HG02938 (cell line): ENCODE results near the gene LGALS13.

Experiments used
- ATAC-seq: cut with Tn5 transposase; IDR thresholded peaks from one replicate; pipeline ENCODE4 v1.9.1; 2021; ENCODE audit warnings: mild to moderate bottlenecking, moderate library complexity; ENCODE audit not compliant: unreplicated experiment

LGALS13 gene, protein sequence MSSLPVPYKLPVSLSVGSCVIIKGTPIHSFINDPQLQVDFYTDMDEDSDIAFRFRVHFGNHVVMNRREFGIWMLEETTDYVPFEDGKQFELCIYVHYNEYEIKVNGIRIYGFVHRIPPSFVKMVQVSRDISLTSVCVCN

DNA sequence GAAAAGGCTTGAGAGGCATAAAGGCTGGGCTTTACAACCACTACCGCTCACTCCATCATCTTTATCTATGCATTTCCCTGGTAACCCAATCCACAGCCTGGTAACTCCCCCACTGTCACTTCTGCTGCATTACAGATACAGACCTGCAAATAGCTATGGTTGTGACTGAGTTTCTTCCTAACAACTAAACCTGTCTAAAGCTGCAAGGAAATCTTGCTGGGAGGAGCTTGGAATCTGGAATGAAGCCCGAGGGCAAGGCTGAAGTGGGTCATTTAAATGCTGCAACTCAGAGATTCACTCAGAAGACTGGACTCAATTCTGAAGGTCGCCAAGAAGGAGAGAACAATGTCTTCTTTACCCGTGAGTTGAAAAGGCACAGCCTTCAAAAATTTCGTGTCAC, at the start of gene LGALS13:
TSS of gene LGALS13 (plus strand) at position 301 of the 400 bp plus-strand sequence. CDS start at position 346, 45 bp downstream.
- ATAC-seq = no peak

DNA sequence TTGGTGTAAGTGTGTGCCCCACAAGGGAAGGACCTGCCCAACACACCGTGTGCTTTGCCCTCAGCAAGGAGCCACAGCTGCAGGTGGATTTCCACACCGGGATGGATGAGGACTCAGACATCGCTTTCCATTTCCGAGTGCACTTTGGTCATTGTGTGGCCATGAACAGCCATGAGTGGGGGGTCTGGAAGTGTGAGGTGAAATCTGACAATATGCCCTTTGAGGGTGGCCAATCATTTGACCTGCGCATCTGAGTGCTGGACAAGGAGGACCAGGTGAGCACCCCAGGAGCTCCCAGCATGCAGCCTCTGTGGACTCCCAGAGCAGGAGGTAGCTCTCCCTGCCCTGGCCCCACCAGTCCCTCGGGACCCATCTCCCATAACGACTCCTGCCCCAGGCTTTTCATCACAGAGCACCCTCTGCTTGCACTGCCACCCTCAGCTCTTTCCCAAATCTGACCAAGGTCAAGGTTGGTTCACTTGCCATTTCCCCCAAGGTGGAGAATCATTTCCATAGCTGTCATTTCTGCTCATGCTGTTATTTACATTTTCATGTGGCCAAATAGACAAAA, 49.2 kb upstream of the LGALS13 start:
- ATAC-seq = no peak

DNA sequence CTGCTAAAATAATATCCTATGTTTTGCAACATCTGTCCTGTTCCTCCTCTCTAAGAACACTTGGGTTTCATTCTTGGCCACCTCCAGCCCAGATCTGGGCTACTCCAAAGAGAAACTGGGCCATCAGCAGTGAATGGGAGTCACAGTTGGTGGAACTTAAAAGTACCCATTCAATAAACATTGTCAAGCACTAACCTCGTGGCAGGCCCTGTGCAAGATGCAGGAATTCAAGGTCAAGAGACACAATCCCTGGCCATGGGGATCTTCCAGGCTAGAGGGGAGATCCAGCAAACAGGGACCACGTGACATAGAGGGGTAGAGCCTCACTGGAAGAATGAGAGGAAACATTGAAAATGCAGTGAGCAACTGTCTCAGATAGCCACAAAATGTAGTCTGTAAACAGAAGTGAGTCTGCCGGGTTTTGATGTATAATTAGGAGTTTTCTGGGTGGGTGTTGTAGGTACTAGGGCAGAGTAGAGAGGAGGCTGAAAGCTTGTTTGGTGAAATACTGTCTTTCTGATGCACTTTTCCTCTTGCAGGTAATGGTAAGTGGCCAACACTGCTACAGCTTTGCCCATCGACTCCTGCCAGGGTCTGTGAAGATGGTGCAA, 47.5 kb upstream of the LGALS13 start:
- ATAC-seq = no peak

DNA sequence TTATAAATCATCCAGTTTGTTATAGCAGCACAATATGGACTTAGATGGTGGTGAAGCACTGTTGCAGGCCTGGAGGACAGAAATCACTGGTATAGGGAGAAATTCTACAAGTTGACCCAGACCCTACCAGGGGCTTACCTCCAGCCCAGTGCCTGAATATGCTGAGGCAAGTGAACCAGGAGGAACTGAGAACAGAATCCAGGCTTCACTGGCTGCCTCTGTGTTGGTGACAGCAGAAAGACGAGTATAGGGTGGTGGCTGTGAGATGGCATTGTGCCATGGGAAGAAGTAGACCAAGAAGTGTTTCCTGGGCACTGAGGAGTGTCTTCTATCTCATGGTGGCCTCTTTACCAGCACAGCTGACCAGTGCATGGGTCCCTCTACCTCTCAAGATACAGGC, 46.4 kb upstream of the LGALS13 start:
- ATAC-seq = no peak

DNA sequence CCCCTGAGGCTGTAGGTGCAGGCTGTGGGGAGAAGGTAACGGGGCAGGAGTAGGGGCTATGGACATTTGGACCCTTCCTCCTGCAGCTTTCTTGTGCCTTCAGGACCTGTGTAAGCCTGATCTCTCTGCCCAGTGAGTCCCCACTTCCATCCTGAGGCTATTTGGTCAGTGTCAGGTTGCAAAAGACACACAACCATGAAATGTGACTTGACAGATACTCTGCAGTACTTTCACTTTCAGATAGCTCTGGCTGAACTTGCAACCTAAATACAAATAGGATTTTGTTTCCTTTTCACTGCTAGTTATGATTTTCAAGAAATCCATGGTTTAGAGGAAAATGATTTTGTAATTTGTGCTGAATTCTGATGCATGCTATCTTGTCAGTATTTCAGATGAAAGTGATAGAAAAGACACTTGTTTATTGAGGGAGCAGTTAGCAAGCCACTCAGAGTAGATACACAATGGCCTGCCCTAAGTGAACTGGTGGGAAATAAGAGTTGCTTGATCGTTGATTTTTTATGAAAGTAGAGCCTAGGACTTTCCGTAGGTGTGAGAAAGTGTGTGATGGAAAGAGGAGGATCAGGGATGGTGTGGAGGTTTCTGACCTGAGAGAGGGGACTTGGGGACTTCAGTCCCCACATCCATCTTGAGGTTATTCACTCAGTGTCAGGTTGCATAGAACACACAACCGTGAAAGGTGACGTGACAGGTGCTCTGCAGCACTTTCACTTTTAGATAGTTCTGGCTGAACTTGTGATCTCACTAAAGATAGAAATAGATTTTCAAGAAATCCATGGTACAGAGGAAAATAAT, 44.3 kb upstream of the LGALS13 start:
- ATAC-seq = no peak

DNA sequence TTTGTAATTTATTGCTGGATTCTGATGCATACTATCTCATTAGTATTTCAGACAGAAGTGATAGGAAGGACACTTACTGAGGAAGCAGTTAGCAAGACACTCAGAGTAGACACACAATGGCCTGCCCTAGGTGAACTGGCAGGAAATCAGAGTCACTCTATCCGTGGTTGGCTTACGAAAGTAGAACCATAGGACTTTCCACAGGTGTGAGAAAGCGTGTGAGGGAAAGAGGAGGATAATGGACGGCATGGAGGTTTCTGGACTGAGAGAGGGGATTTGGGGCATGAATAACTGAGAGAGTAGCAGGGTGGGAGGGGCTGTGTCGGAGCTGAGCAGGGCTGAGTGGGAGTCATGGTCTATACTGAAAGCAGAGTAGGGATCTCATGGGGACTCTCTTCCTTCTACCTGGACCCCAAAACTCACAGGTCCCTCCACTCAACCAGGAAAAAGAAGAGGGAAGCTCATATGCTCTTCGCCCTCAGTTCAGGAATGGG, 43.7 kb upstream of the LGALS13 start:
- no peak for ATAC-seq

DNA sequence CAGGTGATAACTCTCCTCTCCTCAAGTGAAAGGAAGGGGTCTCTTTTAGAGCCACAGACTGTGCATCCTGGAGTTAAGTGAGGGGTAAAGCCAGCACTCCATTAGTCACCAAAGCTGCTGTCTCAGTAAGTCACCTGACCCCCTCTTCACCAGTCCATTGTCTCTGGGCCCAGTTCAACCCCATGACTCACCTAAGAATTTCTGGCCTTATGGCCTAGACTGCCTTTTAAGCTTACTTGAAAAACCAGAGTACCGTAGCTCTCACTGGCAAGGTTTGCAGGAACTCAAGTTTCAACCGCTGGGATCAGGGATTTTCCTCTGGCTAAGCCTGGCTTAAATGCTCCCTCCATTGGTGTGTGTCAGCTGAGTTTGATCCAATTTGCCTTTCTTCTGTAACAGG, 38.9 kb upstream of the LGALS13 start:
- no peak for ATAC-seq

DNA sequence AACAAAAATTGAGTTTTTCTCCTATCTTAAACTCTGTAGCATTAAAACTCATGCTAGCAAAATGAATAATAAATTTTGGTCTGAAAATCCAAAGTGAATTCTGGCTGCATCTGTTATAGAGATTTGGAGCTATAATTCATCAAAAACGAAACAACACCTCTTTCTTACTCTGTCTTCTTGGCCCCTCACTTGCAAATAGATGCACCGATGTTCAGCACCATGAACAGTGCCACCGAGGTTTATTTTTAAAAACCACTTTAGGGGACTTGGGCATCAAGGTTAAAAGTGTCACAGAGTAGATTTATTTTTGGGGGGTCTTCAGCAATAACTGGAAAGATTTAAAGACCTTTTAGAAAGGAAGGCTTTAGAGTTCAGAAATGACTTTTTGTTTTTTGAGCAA, 36.3 kb upstream of the LGALS13 start:
- ATAC-seq = no peak

DNA sequence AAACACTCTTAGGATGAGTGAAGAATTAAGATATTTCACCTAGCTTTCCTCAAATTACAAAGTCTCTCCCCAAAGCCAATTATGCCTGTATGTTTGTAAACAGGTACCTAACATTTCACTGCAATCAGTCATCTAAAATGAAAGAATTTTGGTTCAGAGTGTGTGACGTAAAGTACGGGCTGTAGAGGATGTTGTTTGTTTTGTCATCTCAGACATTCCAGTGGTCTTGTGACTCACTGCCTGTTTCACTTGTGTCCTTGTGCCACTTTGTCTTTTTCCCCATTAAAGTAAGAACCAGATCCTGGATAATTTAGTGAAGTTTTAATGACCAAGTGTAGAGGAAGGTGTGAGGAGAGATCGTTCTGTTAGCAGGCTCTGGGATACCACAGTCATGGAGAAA, 33.7 kb upstream of the LGALS13 start:
- no peak for ATAC-seq

DNA sequence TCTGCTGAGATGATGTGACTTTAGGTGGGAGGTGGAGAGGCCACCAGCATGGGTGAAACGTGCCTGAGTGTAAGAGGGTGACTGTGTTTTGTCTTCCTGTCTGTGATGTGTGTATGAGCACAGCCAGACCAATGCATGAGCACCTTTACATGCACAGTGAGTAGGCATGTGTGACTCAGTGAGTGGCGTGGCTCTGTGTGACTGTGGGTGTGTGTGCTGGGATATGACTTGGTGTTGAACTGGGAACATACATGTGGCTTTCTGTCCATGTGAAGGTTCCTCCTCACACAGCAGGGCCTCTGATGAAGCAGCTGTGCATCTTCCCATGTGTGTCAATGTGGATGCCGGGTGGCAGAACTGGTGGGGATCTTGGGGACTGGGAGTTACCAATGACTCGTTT, 19.9 kb upstream of the LGALS13 start:
- no peak for ATAC-seq

DNA sequence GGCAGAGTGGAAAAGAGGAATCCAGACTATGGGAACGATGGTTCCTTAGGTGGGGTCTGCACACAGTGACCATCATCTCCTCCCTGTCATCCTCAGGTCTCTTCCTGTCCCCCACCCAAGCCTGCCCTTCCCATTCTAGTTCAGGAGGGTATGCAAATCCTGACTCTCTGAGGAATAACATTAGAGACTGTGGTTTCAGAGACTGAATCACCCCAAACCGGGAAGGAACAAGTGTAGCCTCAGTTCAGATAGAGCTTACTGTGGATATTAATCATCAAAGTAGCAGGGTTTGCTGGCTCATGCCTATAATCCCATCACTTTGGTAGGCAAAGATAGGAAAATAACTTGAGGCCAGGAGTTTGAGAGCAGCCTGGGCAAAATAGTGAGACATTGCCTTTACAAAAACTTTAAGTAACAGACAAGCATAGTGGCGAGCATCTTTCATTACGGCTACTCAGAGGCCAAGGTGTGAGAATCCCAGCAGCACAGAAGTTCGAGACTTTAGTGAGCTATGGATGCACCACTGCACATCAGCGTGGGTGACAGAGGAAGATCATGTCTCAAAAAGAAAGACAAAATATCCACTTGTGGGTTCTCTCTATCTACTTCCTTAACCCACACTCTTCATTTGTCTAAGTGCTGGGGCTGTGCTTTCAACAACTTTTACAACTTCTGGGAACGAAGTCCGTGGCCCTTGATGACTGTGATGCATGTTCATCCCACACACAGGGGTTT, 19.3 kb upstream of the LGALS13 start:
- ATAC-seq = no peak

DNA sequence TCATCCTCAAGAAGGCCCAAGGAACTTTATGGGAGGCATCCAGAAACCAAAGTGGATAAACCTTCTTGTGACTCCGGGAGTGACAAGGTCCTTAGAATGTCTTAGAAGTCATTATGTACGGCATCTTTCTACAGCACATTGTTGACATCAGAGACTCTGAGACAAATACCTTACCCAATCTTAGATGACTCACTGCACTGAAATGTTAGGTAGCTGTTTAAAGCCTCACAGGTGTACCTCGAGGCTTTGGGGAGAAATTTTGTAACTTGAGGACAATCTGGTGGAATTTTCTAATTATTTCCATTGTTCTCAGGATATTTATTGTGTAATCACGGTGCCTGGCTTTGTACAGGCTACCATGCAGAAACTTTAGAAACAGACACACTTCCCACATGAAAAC, 14.8 kb upstream of the LGALS13 start:
- no peak for ATAC-seq

DNA sequence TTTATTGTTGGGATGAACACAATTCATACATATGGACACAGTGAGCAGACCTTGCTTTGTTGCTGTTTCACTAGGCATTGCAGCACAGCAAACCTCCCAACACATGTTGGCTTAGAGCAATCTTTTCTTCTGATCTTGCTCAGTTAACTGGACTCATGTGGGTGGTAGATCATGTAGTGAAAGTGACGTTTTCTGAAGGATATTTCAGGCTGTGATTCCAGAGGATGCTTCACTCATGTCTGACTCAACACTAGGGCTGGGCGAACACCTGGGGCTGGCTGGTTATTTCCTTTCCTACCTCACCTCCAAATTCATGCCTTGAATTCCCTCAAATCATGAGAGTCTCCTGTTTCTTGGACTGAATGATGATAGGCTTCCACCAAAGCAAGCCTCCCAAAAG, 14.3 kb upstream of the LGALS13 start:
- ATAC-seq = no peak

DNA sequence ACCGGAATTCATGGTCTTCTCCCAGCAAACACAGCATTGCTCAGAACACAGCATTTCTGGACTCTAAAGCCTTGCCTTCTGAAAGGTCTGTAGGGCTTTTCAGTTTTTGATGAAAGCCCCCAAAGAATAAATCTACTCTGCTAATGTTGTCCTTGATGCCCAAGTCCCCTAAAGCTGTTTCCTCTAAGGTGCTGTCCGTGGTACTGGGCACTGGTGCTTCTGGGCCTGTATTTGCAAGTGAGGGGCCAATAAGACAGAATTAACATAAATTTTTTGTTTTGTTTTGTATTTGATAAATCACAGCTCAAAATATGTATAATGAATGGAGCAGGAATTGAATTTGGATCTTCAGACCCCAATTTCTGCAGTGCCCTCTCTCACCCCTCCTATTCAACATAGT, 12.1 kb upstream of the LGALS13 start:
- no peak for ATAC-seq

DNA sequence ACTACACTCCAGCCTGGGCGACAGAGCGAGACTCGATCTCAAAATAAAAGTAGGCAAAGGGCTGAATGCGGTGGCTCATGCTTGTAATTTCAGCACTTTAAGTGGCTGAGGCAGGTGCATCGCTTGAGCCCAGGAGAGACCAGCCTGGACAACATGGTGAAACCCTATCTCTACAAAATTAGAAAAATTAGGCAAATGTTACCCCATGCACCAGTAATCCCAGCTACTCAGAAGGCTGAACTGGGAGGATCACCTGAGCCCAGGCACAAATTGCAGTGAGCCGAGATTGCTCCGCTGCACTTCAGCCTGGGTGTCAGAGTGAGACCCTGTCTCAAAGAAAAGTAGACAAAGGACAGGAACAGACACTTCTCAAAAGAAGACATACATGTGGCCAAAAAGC, 9.9 kb upstream of the LGALS13 start:
- no peak for ATAC-seq

DNA sequence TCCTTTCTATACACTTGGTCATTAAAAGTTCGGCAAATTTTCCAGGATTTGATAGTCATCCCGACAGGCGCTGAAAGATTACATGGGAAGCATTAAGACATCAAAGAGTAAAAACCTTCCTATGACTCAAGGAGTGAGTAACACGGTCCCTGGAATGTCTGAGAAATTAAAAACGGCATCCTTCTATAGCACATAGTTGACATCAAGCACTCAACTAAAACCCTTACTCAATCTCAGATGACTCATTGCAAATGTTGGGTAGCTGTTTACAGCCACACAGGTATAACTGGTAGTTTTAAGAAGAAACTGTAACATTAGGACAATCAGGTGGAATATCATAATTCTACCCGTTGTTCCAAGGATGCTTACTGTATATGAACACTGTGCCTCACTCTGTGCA, 6.4 kb upstream of the LGALS13 start:
- no peak for ATAC-seq

DNA sequence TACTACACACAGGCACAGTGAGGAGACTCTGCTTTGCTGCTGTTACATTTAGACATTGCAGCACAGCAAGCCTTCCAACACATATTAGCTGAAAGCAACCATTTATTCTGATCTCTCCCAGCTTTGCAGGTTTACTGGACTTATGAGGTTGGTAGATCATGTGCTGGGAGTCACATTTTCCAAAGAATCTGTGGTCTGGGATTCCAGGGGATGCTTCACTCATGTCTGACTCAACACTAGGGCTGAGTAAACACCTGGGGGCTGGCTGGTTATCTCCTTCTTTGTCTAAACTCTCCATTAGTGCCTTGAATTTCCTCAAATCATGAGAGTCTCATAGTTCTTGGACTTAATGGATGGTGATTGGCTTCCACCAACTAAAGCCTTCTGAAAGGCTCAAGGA, 5.4 kb upstream of the LGALS13 start:
- ATAC-seq = no peak

DNA sequence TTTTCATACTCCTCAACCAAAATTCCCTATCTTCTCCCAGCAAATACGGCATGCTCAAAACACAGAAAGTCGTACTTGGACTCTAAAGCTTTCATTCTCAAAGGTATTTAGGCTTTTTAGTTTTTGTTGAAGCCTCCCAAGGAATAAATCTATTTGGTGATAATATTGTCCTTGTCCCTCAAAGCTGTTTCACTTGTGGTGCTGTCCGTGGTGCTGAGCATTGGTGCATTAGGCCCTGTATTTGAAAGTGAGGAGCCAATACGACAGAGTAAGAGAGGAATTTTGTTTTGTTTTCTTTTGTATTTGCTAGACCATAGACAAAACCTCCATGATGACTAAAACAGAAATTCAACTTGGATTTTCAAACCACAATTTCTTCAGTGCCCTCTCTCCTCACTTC, 3.2 kb upstream of the LGALS13 start:
- no peak for ATAC-seq

DNA sequence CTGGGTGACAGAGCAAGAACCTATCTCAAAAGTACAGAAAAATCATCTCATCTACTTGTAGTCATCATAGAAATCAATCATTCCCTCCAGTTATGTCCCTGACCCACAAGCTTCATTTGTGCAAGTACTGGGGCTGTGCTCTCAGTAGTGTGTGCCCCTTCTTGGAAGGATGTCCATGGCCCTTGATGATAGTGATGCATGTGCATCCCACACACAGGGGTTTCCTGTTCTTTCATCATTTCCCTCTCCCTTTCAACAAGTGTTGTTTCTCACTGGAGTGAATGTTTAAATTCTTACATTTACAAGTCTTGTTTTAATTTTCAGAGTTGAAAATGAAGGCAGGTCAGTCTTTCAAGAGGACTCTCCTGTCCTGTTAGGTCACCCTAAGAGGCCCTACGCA, 1.5 kb downstream of the LGALS13 start:
- ATAC-seq = no peak

DNA sequence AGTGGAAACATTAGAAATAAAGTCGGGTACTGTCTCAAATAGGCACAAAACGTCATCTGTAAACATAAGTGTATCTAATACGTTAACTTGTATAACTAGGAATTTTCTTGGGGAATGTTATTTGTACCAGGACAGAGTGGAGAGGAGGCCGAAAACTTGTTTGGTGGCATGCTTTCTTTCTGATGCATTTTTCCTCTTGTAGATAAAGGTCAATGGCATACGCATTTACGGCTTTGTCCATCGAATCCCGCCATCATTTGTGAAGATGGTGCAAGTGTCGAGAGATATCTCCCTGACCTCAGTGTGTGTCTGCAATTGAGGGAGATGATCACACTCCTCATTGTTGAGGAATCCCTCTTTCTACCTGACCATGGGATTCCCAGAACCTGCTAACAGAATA, 4.7 kb downstream of the LGALS13 start:
- ATAC-seq = no peak

DNA sequence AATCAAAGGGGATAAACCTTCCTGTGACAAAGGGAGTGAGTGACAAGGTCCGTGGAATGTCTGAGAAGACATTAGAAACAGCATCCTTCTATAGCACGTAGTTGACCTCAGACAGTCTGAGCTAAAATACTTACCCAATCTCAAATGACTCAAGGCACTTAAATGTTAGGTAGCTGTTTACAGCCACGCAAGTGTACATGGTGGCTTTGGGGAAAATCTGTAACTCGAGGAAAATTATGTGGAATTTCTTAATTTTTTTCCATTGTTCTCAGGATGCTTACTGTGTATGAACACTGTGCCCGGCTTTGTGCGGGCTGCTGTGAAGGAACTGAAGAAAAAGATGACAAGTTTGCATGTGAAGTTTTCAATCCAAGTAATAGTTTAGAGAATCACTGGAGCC, 5.2 kb downstream of the LGALS13 start:
- ATAC-seq = no peak
